Osteoblast (primary cell): ENCODE measurements around the gene PID1. TPM values are rescaled to one million over a fixed set of nuclear protein-coding genes. Genes with fewer than 3 reads are reported as not detected.

Source experiments
- DNase-seq: peaks from one replicate; pipeline ENCODE4 v3.0.0; 2011; ENCODE audit warnings: low spot score, mixed read lengths; ENCODE audit not compliant: insufficient read length; ENCODE audit errors: missing footprints
- H2AFZ ChIP-seq: 2 replicates; pipeline ENCODE4 v1.6.0; 2011; ENCODE audit warnings: mild to moderate bottlenecking, low read length
- H3K27ac ChIP-seq: 2 replicates; pipeline ENCODE4 v1.5.1; 2011; ENCODE audit warnings: mild to moderate bottlenecking, low read depth, low read length, moderate library complexity
- H3K27me3 ChIP-seq: 2 replicates; pipeline ENCODE4 v1.6.0; 2012; ENCODE audit warnings: mild to moderate bottlenecking, control low read depth, inconsistent platforms, low read length, moderate library complexity; ENCODE audit not compliant: insufficient read depth
- H3K36me3 ChIP-seq: 2 replicates; pipeline ENCODE4 v1.5.1; 2011; ENCODE audit warnings: mild to moderate bottlenecking, low read length, control low read depth, moderate library complexity; ENCODE audit not compliant: insufficient read depth
- H3K4me1 ChIP-seq: 2 replicates; pipeline ENCODE4 v1.5.1; 2011; ENCODE audit warnings: mild to moderate bottlenecking, low read length, control low read depth, moderate library complexity; ENCODE audit not compliant: insufficient read depth
- H3K4me2 ChIP-seq: 2 replicates; pipeline ENCODE4 v1.6.0; 2011; ENCODE audit warnings: mild to moderate bottlenecking, low read length; ENCODE audit not compliant: insufficient read depth
- H3K4me3 ChIP-seq: fragments of 200-600 bp; sonication (generic); 3 replicates; pipeline ENCODE4 v1.5.1; 2012; ENCODE audit warnings: mild to moderate bottlenecking, low read length, inconsistent platforms; ENCODE audit not compliant: insufficient read depth
- H3K79me2 ChIP-seq: 2 replicates; pipeline ENCODE4 v1.6.0; 2012; ENCODE audit warnings: mild to moderate bottlenecking, low read length, control low read depth, inconsistent platforms; ENCODE audit not compliant: insufficient read depth
- H3K9me3 ChIP-seq: 2 replicates; pipeline ENCODE4 v1.5.1; 2011; ENCODE audit warnings: low read depth, low read length, control low read depth
- H4K20me1 ChIP-seq: 2 replicates; pipeline ENCODE4 v1.6.0; 2012; ENCODE audit warnings: mild to moderate bottlenecking, low read length, control low read depth; ENCODE audit not compliant: insufficient read depth
- total RNA-seq: library from RNA; depleted of rRNA; stranded (reverse); fragments of >200 nt; gene quantifications from 2 replicates; pipeline ENCODE4 v1.2.3, GENCODE V29; 2012
- TF ChIP-seq, protein P1 (sequence below): IDR thresholded peaks from 2 replicates; pipeline ENCODE4 v1.5.1; 2011; ENCODE audit warnings: mild to moderate bottlenecking, low read depth, low read length, moderate library complexity; ENCODE audit errors: extremely low read depth

The PID1 gene
- total RNA-seq, 1 donor = 9.8 TPM

DNA sequence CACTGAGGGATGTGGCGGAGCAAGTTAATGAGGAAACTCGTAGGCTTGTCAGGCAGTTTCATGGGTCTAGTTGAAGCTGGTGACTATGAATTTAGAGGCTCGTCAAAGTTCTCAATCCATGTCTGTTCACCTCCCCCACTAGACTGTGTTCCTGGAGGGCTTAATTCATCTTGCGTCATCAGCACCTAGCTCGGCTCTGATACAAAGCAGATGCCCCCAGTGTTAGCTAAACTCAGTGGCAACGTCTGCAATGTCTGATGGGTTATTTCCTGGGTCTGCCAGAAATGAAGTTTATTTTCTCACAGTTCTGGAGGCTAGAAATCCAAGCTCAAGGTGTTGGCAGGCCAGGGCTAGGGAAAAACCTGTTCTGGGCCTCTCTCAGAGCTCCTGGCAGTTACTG, 140.6 kb downstream of the PID1 start:
- H3K9me3 ChIP-seq = no peaks in the 10 kb centered on the region
- H3K4me2 ChIP-seq = no peak overlapping the region
- no peaks in the 10 kb centered on the region for H3K27me3 ChIP-seq
- H3K79me2 ChIP-seq = no peaks in the 10 kb centered on the region
- H3K36me3 ChIP-seq = no peaks in the 10 kb centered on the region
- H3K27ac ChIP-seq = no peak overlapping the region
- H3K4me1 ChIP-seq = no peaks in the 10 kb centered on the region
- DNase-seq = no peak
- TF ChIP-seq, protein P1, sequence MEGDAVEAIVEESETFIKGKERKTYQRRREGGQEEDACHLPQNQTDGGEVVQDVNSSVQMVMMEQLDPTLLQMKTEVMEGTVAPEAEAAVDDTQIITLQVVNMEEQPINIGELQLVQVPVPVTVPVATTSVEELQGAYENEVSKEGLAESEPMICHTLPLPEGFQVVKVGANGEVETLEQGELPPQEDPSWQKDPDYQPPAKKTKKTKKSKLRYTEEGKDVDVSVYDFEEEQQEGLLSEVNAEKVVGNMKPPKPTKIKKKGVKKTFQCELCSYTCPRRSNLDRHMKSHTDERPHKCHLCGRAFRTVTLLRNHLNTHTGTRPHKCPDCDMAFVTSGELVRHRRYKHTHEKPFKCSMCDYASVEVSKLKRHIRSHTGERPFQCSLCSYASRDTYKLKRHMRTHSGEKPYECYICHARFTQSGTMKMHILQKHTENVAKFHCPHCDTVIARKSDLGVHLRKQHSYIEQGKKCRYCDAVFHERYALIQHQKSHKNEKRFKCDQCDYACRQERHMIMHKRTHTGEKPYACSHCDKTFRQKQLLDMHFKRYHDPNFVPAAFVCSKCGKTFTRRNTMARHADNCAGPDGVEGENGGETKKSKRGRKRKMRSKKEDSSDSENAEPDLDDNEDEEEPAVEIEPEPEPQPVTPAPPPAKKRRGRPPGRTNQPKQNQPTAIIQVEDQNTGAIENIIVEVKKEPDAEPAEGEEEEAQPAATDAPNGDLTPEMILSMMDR = no peak
- H4K20me1 ChIP-seq = no peaks in the 10 kb centered on the region
- no peak overlapping the region for H3K4me3 ChIP-seq
- H2AFZ ChIP-seq = no peak overlapping the region

DNA sequence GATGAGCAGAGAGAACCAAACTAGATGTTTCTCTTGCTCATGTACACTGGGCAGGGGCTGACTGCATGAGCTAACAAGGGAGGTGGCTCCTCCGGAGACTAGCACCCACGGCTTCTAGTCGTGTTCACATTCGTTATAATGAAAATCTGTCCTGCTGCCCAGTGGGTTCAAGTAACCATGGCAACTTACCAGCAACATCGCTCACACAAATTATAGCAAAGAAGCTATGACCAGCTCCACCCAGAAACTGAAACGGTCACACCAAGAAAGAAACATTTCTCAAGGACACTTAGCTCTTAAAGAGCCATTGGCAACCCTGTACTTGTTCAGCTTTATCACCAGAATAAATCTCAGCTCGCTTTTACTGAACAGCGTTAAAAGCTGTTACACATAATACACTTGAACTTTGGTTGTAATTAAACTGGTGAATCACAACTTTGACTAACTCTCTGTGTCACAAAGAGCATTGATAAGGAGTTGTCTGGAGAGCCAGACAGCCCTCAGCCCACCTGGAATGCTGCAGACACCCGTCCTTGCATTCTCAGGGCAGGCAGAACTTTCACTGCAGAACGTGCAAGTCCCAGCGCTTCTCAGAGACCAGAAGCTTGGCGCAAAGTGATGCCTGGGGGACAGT, 141.2 kb downstream of the PID1 start:
- H3K4me3 ChIP-seq = peak overlapping the region; percentile 11
- no peaks in the 10 kb centered on the region for H3K79me2 ChIP-seq
- H3K27me3 ChIP-seq = no peaks in the 10 kb centered on the region
- no peaks in the 10 kb centered on the region for H4K20me1 ChIP-seq
- no peaks in the 10 kb centered on the region for H3K9me3 ChIP-seq
- peak overlapping the region; percentile 44 for H3K4me2 ChIP-seq
- H2AFZ ChIP-seq = no peak overlapping the region
- no peak for DNase-seq
- TF ChIP-seq, protein P1 = no peak
- no peak overlapping the region for H3K27ac ChIP-seq
- H3K4me1 ChIP-seq = no peaks in the 10 kb centered on the region
- H3K36me3 ChIP-seq = no peaks in the 10 kb centered on the region

DNA sequence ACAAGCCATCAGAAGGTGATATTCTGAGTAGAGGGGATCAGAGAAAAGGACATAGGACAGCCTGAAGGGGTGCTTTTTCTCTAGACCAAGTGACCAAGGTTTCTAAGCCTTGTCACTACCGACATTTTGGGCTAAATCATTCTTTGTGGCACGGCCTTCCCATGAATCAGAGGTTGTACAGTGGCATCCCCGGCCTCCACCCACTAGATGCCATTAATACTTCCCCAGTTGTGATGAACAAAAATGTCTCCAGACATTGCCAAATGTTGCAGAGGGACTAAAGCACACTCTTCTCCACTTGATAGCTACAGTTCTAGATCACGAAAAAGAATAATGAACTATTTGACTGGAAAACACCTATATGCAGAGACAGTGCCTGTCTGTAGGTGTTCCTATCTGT, 143.6 kb downstream of the PID1 start:
- DNase-seq = no peak
- Histone ChIP-seq H3K27me3 (no peaks in the 10 kb centered on the region), H3K4me3 (no peak overlapping the region), H2AFZ (no peak overlapping the region), H3K4me1 (no peaks in the 10 kb centered on the region), H3K4me2 (no peak overlapping the region), H3K9me3 (no peaks in the 10 kb centered on the region), H4K20me1 (no peaks in the 10 kb centered on the region), H3K36me3 (no peaks in the 10 kb centered on the region), H3K79me2 (no peaks in the 10 kb centered on the region), H3K27ac (no peak overlapping the region)
- TF ChIP-seq, protein P1 = no peak

DNA sequence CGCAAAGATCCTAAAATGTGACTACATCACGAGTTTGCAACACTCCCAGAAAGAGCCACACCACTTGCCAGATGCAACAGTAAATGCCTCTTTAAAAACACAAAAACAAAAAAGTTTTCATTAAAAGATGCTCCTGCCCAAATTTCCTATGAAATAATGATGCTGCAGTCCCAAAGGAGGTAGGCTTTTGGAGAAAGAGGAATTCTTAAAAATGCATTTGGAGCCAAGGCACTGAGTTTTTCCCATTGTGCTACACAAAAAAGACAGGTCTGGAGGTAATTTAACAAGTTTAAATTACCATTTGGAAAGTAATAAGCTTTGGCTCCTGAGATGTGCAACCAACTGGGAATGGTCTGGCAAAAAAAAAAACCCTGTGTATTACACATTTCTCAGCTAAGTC, 145.0 kb downstream of the PID1 start:
- no peak overlapping the region for H3K27ac ChIP-seq
- H3K27me3 ChIP-seq = no peaks in the 10 kb centered on the region
- H3K79me2 ChIP-seq = no peaks in the 10 kb centered on the region
- TF ChIP-seq, protein P1 = no peak
- H3K36me3 ChIP-seq = no peaks in the 10 kb centered on the region
- H4K20me1 ChIP-seq = no peaks in the 10 kb centered on the region
- H2AFZ ChIP-seq = no peak overlapping the region
- no peak overlapping the region for H3K4me3 ChIP-seq
- no peaks in the 10 kb centered on the region for H3K9me3 ChIP-seq
- no peaks in the 10 kb centered on the region for H3K4me1 ChIP-seq
- no peak overlapping the region for H3K4me2 ChIP-seq
- no peak for DNase-seq
